Activated T-cell treated with anti-CD3 and anti-CD28 coated beads for 1 hour (primary cell): ENCODE data around the gene RNF180.
"Not testable (repeated sequence)": the region's sequence is repeated elsewhere in the genome, so short reads cannot be mapped to it uniquely, and the experiment has no call there.

ENCODE experiments used
- DNase-seq: peaks from one replicate; pipeline ENCODE4 v3.0.0-alpha.2; 2020; ENCODE audit warnings: low read depth

RNF180 gene

GRCh38 chr5:64397552-64397951, 231.9 kb downstream of the RNF180 start:
- DNase-seq = no peak

- not testable (repeated sequence) for DNase-seq
Measured at GRCh38 chr5:64398735-64399134, 233.1 kb downstream of the RNF180 start.

DNA sequence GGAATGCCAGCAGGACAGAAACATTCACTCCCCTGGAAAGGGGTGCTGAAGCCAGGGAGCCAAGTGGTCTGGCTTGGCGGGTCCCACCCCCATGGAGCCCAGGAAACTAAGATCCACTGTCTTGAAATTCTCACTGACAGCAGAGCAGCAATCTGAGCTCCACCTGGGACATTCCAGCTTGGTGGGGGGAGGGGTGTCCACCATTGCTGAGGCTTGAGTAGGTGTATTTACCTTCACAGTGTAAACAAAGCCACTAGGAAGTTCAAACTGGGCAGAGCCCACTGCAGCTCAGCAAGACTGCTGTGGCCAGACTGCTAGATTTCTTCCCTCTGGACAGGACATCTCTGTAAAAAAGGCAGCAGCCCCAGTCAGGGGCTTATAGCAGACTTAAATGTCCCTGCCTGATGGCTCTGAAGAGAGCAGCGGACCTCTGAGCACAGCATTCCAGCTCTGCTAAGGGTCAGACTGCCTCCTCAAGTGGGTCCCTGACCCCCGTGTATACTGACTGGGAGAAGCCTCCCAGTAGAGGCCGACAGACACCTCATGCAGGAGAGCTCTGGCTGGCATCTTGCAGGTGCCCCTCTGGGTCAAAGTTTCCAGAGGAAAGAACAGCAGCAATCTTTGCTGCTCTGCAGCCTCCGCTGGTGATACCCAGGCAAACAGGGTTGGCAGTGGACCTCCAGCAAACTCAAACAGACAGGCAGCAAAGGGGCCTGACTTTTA, 241.6 kb downstream of the RNF180 start:
- not testable (repeated sequence) for DNase-seq

DNA sequence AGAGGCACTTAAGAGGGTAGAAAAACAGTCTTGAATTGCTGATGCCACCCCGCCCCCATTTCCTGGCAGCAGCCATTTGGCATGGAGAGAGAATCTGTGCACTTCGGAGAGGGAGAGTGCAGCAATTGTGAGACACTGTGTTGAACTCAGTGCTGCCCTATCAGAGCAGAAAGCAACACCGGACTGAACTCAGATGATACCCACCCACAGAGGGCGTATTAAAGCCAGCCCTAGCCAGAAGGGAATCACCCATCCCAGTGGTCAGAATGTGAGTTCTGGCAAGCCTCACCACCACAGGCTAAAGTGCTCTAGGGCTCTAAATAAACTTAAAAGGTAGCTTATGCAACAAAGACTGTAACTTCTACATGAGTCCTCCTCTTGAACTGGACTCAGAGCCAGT, 251.7 kb downstream of the RNF180 start:
- DNase-seq = no peak

GRCh38 chr5:64418013-64418412, 252.4 kb downstream of the RNF180 start:
- no peak for DNase-seq
